Progenitor cell of endocrine pancreas (in vitro differentiated cells): Measurements from ENCODE around the gene NUFIP2. TPM values are rescaled to one million over a fixed set of nuclear protein-coding genes. Genes with fewer than 3 reads are reported as not detected.

ENCODE experiments used
- DNase-seq: peaks from one replicate; pipeline ENCODE4 v3.0.0; 2021; ENCODE audit warnings: low spot score; ENCODE audit not compliant: unreplicated experiment
- H3K27ac Mint-ChIP-seq: 2 replicates; pipeline ENCODE4 v1.8.0; 2021; ENCODE audit warnings: mild to moderate bottlenecking, moderate library complexity, mixed read lengths
- H3K27me3 Mint-ChIP-seq: 2 replicates; pipeline ENCODE4 v1.8.0; 2021; ENCODE audit warnings: mixed read lengths
- H3K36me3 Mint-ChIP-seq: 2 replicates; pipeline ENCODE4 v1.8.0; 2022; ENCODE audit warnings: mixed read lengths; ENCODE audit not compliant: insufficient read depth
- H3K4me1 Mint-ChIP-seq: 2 replicates; pipeline ENCODE4 v1.8.0; 2021; ENCODE audit warnings: low read depth, mixed read lengths
- H3K4me3 Mint-ChIP-seq: 2 replicates; pipeline ENCODE4 v1.8.0; 2021; ENCODE audit warnings: low read depth, mild to moderate bottlenecking, moderate library complexity, mixed read lengths
- H3K9me3 Mint-ChIP-seq: 2 replicates; pipeline ENCODE4 v1.8.0; 2021; ENCODE audit warnings: low read depth, mixed read lengths
- CTCF ChIP-seq: fragments of 200-600 bp; sonication (generic); IDR thresholded peaks from one replicate; pipeline ENCODE4 v1.5.0; 2021; ENCODE audit warnings: antibody characterized with exemption, mild to moderate bottlenecking; ENCODE audit not compliant: unreplicated experiment
- total RNA-seq: library from RNA; stranded (reverse); gene quantifications from 2 replicates; pipeline ENCODE4 v1.2.1, GENCODE V29; 2021

NUFIP2 gene
- total RNA-seq, 1 donor from 2014 or later: 50.8 TPM

- Mint-ChIP-seq H3K27ac (no peak overlapping the region), H3K27me3 (no peaks in the 10 kb centered on the region), H3K36me3 (no peaks in the 10 kb centered on the region), H3K4me3 (no peak overlapping the region), H3K4me1 (no peaks in the 10 kb centered on the region), H3K9me3 (no peaks in the 10 kb centered on the region)
- TF ChIP-seq CTCF: no peak
- no peak for DNase-seq
Observed at GRCh38 chr17:29242790-29243189, 51.2 kb downstream of the NUFIP2 start.

- Mint-ChIP-seq H3K27ac (no peak overlapping the region), H3K36me3 (no peaks in the 10 kb centered on the region), H3K4me3 (no peak overlapping the region), H3K27me3 (no peaks in the 10 kb centered on the region), H3K4me1 (no peaks in the 10 kb centered on the region), H3K9me3 (no peaks in the 10 kb centered on the region)
- TF ChIP-seq CTCF: no peak
- DNase-seq: no peak
Observed at GRCh38 chr17:29242051-29242450, 51.9 kb downstream of the NUFIP2 start.

GRCh38 chr17:29240968-29241963 lies 52.7 kb downstream of the NUFIP2 start:
- DNase-seq: no peak
- no peak for TF ChIP-seq CTCF
- Mint-ChIP-seq H3K27ac (no peak overlapping the region), H3K9me3 (no peaks in the 10 kb centered on the region), H3K27me3 (no peaks in the 10 kb centered on the region), H3K4me1 (no peaks in the 10 kb centered on the region), H3K36me3 (no peaks in the 10 kb centered on the region), H3K4me3 (no peak overlapping the region)

- Mint-ChIP-seq H3K27me3 (no peaks in the 10 kb centered on the region), H3K27ac (no peak overlapping the region), H3K36me3 (no peaks in the 10 kb centered on the region)
Observed at GRCh38 chr17:29240477-29240876, 53.5 kb downstream of the NUFIP2 start.

More at GRCh38 chr17:29240477-29240876, 53.5 kb downstream of the NUFIP2 start:
- no peak for TF ChIP-seq CTCF
- H3K4me3 Mint-ChIP-seq: no peak overlapping the region
- no peaks in the 10 kb centered on the region for H3K4me1 Mint-ChIP-seq
- DNase-seq: no peak
- H3K9me3 Mint-ChIP-seq: no peaks in the 10 kb centered on the region
